HG03520 (cell line): ENCODE measurements around the gene DAPK1.

Experiments used
- ATAC-seq: cut with Tn5 transposase; IDR thresholded peaks from one replicate; pipeline ENCODE4 v1.9.1; 2021; ENCODE audit warnings: mild to moderate bottlenecking, moderate library complexity; ENCODE audit not compliant: unreplicated experiment

Gene DAPK1

DNA sequence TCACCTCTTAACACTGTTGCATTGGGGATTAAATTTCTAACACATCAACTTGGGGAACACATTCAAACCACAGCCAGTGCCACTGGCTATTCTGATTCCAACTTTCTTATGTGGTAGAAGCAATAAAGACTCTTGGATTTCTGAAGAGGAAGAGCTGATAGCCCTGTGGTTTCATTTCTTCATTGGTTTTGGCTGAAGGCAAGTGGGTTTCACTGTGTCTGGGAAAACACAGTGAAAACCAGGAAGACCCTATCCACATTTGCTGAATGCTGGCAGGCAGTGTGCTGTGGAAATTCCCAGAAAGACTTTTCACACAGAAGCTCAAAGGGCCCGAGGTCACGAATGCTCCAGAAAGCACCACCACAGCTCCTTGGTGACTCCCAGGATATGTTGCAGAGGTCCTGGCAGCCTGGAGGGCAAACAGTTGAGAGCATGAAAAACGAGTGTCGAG lies 67.1 kb downstream of the DAPK1 start:
- ATAC-seq: no peak

DNA sequence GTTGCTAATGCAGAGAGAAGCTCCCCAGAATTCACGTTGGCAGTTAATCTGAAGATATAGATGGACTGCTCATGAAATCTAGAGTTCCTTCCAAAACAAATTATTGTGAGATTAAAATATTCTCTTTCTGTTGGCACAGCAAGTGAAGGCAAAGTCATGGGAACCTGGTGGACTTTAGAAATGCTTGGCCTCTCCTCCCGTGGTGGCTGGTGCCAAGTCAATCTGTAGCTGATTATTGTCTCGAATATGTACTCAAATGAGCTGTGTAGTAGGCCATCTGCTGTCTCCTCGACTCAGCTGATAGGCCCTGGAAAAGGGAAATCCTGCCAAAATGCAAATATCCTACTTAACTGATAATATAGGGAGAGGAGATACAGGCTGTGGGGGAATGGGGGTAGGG lies 69.3 kb downstream of the DAPK1 start:
- ATAC-seq: no peak

DNA sequence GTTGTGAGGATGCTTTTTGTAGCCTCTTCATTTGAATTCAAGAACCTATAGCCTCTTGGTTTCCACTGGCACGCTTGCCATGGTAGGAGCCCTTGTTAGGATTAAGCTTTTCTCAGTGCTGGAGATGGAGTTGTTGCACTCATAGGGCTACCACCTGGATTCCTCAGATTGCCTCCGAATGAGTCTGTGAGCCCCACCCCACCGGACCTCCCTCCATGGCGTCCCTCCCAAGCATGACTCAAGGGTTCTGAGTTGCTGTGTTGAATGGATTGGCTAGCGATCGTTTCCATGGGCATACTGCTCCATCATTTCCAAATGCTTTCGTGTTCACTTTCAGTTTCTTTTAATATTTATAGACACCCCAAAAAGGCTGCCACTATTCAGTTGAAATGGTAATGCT lies 69.9 kb downstream of the DAPK1 start:
- no peak for ATAC-seq

DNA sequence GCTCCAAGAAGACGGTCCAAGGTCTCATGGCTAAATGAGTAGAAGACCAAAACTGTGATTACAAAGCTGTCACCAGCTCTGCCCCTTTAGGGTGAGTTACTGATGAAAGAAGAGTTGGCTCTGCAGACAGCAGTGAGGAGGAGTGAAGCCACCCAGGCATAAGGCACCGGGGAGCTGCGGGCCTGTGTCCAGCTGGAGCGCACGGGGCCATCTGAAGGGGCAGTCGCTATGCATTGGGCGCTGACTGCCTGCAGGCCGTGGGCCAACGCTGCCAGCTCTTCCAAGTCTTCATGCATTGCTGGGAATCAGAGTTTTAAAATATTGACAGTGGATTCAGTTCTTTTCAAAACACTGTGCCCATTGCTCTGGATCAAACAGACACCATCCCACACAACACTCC lies 70.3 kb downstream of the DAPK1 start:
- ATAC-seq: no peak

DNA sequence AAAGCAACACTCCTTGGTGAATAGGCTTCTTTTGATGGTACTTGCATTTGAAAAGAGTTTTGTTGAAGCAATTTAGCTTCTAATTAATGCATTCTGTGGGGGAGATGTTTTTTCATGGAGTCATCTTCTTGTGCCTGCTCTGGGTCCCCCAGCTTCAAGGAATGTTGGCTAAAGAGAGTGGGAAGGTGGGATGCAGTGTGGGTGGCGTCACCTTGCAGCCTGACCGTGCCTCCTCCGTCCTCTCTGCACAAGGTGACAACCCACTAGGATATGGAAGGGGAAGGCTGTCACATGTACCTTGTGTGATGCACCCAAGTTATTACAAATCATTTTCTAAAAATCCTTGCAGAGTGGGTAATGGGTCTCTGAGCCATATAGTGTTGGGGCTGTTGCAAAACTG lies 70.7 kb downstream of the DAPK1 start:
- ATAC-seq: no peak

DNA sequence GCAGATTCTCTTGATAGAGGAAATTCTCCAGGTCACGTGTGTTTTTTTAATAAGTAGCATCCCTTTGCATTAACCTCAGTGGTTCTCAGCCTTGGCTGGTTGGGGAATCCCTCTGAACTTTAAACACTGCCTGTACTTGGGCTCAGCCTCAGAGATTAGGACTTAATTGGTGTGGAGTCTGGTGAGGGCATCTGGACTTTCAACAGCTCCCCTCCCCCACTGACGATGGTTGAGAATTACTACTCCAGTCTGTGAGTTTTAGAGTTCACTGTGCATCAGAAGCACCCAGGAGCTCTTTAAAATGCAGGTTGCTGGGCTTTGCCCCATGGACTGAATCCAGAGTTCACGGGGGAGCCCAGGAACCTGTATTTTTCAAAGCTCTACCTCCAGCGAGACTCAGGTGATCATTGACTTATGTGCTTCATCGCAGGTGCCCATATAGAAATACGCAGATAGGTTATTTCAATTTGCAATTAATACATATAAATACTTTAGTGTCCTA lies 71.4 kb downstream of the DAPK1 start:
- no peak for ATAC-seq

DNA sequence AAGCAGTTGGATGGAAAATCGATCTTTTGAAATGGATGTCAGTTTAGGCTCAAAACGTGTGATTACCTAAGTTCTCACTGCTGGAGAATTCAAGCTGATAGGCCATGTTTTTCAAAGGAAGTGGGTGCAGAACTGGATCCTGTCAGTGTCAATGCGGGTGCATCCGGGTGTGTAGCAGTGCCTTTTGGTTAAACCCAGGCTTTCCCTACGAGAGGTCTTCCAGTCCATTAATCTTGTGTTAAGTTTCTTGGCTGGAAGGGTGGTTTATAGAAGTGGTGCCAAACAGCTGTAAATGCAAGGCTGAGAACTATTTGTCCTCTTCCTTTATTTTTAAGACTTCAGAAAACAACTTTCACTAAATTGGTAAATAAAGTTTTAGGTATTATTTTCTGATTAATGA lies 71.9 kb downstream of the DAPK1 start:
- no peak for ATAC-seq

DNA sequence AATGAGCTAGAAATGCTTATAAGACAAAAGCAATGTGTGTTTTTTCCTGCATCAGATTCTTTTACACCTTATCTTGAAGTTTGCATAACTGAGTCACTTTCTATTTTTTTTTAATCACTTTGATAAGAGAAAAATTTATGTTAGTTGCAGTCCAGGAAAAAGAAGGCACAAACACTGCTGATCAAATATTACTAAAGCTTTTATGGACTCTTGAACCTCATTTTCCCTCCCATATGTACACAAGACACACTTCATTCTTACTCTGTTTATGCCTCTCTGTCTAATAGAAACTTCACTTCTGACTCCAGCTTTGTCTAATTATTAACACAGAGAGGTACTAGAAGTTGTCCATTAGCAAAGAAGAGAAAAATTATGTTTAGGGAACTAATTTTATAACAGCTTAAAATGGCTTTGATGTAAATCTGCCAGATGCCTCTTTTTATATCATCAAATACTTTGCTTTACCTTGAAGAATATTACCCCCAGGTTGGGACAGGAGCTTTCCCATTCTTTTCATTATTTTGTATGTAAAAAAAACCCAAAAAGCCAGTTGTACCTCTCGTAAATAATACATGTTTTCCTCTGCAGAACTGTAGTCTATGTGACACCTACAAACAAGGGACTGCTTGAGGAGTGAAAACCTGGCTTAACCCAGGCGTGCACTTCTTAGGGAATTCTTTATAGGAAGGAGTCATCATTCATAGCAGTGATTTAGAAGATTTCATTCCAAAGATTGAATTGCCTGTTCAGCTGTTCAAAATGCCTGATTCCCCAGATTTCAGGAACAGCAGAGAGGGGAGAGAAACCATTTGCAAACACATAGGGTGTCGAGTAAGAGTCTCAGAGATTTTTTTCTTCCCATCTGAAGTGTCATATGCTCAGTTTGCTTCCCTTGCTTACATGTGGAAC lies 72.6 kb downstream of the DAPK1 start:
- ATAC-seq: no peak

DNA sequence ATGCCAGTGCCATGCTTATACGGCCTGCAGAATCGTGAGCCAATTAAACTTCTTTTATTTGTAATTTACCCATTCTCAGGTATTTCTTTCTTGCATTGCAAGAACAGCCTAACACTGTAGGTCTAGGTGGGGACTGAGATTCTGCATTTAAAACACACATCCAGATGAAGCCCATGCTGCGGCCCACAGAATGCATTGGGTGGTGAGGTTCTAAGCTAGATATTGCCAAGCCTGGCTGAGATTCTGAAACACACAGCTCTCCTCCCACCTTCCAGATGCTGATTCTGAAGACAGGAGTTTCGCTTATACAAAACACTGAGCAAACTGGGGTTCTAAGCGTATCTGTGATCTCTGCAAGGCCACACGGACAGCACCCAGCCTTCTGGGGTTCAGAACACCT lies 75.1 kb downstream of the DAPK1 start:
- no peak for ATAC-seq

DNA sequence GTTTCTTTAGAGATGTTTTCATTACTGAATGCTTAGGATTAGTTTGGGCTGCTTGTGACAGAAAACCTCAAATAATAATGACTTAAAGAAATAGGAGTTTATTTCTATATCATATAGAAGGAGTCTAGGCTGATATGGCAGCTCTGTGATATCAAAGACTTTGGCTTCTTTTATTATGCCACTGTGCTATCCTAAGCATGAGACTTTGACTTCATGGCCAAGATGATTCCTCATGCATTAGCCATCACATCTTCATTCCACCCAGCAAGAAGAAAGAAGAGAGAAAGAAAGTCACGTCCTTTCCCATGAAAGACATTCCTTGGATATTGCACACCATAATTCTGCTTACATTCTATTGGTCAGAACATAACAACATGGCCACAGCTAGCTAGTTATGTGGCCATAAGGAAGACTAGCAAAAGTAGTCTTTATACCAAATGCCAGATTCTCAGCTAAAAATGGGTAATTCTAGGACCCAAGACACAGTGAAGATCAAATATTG lies 76.2 kb downstream of the DAPK1 start:
- no peak for ATAC-seq

DNA sequence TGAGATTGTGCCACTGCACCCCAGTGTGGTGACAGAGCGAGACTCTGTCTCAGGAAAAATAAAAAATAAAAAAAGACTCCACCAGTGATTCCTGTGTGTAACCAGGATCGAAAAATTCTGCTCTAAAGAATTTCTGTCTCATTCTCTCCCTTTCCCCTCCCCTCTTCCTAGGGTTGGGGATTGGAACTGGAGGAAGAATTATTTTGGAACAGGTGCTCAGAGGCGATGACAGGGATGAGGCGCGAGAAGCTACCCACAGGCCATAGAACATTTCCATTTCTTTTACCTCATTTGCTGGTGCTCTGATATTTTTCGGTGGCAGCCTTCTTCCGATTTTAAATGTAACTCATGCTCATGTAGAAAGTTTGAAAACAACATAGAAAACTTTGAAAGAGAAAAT lies 80.1 kb downstream of the DAPK1 start:
- no peak for ATAC-seq

DNA sequence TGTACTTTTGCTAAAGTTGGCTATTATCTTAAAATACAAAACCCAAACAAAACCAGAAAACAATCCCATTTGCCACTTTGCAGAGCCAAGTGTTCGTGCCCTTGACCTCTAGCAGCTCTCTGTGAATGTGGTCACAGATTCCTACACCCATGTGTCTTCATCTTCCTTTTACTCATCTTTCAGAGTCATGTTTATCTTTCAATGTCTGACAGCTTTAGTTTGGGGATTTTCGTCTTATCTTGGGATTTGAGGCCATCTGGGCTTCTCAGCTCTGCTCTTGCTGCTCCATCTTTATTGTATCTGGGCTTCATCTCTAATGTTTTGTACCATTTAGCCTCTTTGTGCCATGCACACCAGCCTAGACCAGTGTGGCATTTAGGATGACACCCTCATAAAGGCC lies 81.0 kb downstream of the DAPK1 start:
- ATAC-seq: no peak

DNA sequence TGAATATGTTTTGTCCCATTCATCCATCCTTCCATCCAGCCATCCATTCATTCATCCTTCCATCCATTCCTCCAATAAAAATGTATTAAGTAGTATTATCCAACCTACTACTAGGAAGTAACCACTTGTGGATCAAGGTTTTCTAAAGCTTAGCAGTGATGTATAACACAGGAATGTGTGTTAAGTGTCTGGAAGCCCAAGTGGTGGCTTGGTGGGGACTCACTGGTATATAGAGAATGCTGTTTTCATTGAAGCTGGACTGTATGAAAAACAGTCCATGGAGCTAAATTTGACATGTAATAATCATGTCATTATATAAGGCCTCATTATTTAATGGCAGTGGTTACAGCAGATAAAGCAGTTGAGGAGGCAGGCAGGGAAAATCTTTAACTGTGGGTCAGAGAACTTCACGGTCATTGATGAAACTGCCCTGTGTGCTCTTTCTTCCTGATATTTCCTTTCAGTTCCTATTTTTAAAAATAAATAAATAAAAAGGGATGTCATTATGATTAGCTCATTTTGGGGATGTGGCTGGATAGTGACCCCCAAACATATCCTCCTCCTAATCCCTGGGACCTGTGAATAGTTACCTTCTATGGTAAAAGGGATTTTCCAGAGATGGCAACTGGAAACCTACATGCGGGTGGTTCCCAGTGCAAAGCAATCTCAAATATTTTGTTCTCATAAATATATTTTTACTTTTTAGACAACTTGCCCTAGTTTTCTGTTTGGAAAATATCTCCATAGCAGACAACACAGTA lies 82.3 kb downstream of the DAPK1 start:
- no peak for ATAC-seq

DNA sequence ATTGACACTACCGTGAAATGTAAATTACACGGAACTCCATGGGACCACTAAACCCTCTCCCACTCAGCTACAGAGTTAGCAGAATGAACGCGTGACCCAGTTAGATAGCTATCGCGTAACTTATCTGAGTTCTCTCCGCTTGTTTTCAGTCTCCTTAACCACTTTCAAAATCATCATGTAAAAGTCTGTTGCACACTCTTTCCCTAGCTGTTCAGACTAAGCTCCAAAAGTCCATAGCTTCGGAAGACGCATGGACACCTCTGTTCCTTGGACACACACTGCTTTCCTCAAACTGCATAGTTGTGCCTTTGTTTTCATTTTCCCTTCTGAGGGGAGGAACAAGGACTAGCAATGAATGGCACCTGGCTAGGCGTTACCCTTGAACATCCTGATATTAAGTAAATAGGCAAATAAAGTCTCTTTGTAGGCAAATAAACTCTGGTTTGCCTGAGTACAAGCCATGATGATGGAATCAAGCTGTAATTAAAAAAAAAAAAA lies 83.3 kb downstream of the DAPK1 start:
- no peak for ATAC-seq

DNA sequence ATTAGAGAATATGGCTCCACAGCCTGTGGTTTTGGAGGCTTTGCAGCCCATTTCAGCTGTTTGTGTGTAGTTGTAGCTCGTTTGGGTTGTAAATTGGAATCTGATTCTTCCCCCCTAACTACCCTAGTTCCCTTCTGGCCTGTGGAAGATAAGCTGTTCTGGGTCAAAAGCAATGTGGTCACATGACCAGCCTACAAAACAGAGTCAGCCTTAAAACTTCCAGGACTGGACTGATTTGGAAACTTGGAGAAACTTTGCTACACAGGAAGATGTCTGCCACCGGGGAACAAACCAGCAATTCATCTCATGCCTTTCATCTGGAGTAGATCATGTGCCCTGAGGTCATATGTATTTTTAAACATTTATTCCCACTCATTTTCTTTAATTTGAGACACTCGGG lies 83.8 kb downstream of the DAPK1 start:
- no peak for ATAC-seq

DNA sequence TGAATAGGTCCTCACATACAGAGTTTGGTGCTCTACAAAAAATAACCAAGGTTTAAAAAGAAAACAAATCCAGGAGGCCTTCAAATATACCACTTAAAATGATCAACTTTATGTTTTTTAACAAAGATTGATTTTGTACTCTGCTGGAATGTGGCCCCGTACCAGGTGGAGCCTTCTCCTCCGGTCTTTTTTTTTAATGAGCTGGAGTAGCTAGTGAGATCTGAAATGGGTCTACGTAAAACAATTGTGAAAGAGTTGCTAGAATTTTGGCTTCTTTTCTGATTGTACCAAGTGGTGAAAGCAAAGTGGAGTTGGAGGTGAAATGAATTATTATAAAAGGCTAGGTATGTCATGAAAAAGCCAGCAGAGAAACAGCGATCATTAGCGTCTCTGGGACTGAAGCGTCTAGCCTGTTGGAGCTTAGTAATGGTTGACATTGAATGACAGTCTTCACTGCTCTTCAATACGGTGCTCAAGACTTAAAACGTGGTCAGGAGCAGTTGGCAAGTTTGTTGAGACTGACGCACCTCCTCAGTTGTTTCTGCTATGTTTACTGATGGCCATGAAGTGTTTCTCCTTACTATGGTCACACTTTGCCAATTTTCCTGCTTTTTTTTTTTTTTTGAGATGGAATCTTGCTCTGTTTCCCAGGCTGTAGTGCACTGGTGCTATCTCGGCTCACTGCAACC lies 84.4 kb downstream of the DAPK1 start:
- ATAC-seq: no peak

DNA sequence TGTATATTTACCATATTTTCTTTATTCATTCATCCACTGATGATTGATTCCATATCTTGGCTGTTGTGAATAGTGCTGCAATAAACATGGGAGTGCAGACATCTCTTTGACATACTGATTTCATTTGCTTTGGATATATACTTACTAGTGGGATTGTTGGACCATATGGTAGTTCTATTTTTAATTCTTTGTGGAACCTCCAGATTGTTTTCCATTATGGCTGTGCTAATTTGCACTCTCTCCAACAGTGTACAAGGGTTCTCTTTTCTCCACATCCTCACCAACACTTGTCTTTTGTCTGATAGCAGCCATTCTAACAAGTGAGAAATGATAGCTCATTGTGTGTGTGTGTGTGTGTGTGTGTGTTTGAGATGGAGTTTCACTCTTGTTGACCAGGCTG lies 86.7 kb downstream of the DAPK1 start:
- no peak for ATAC-seq

DNA sequence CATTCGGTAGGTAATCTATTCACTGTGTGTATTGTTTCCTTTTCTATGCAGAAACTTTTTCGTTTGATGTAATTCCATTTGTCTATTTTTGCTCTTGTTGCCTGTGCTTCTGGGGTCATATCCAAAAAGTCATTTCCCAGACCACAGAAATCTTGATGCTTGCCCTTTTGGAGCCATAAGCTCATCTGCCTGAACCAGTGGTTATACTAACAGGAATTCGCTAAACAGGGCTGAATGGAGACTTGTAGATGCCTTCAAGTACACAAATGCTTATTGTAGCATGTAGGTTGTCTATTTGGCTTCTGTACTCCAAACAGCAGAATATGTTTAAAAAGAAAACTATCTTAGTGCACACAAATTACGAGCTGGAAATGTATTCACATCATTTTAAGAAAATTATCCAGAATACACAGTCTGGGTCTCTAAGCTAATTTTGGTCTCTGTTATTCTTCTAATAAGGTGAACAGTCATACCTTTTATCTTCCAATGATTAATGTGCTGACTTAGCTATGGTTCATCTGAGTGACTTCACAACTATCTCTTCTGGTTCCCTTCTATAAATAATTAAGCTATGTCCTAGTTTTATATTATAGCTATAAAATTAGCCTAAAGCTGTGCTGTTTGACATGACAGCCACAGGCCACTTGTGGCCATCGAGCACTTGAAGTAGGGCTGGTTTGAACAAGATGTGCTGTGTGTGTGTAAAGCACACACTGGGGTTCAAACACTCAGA lies 87.6 kb downstream of the DAPK1 start:
- no peak for ATAC-seq

DNA sequence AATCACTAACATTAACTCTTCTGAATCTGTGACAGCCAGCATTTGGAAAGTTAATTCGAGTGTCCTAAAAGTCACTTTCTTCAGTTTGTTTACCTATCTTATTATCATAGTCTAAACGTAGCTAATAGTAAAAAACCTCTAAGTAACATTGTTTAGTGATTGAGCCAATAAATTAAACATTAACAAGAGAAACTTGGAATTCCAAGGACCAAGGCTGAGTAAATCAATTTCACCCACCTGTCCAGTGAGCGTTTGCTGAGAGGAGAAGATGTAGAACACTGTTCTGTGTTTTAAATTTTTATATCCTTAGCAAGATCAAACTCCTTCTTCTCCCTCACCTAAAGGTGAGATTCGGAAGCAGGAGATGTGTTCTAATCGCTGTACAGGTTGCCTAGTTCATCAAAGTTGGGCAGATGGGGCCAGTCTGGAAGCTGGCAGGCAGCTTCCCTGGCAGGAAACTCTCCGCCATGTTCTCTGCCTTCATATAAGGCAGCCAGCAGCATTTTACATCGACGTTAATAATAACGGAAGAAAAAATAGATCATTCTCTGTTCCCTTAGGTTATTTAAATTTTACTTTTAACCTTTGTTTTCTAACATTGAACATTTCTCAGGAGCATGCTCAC lies 89.2 kb downstream of the DAPK1 start:
- ATAC-seq: no peak

DNA sequence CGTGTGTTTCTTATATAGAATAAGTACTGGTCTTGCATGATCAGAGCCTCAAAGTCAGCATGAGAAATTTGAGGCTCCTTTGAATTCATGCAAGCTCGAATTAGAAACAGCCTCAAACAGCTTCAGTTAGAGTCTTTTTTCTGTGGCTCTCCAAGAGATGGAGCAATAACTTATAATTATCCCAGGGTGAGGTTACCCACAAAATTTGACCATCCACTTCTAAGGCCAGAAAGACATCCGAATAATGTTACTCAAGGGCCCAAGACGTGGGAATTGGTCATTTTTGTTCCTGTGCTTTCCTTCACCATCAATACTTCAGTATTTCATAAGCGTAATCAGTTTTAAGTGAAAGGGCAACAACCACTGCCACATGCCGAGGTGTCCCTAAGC lies 89.7 kb downstream of the DAPK1 start:
- no peak for ATAC-seq
